MM.1S (cell line): ENCODE results near the gene UBE2L6.

Experiments
- DNase-seq: peaks from one replicate; pipeline ENCODE4 v3.0.0-alpha.2; 2015
- H2AFZ ChIP-seq: fragments of 300-600 bp; sonication (generic); 2 replicates; pipeline ENCODE4 v1.6.0; 2016; ENCODE audit warnings: antibody characterized with exemption, low read length
- H3F3A ChIP-seq: fragments of 300-600 bp; sonication (generic); 2 replicates; pipeline ENCODE4 v1.6.1; 2016; ENCODE audit warnings: mild to moderate bottlenecking, antibody characterized with exemption, low read length, moderate library complexity, mixed read lengths; ENCODE audit not compliant: insufficient read depth
- H3K27ac ChIP-seq: fragments of 300-600 bp; sonication (generic); 2 replicates; pipeline ENCODE4 v1.5.1; 2016; ENCODE audit warnings: mild to moderate bottlenecking, low read length
- H3K27me3 ChIP-seq: fragments of 300-600 bp; sonication (generic); replicated peaks from 2 replicates; pipeline ENCODE4 v1.6.0; 2016; ENCODE audit warnings: low read length; ENCODE audit not compliant: insufficient read depth
- H3K36me3 ChIP-seq: fragments of 300-600 bp; sonication (generic); replicated peaks from 2 replicates; pipeline ENCODE4 v1.6.1; 2016; ENCODE audit warnings: mild to moderate bottlenecking, low read length, mixed read lengths; ENCODE audit not compliant: insufficient read depth
- H3K4me1 ChIP-seq: fragments of 300-600 bp; sonication (generic); 2 replicates; pipeline ENCODE4 v1.6.1; 2016; ENCODE audit warnings: low read length, mixed read lengths
- H3K4me2 ChIP-seq: fragments of 300-600 bp; sonication (generic); 2 replicates; pipeline ENCODE4 v1.6.0; 2016; ENCODE audit warnings: low read depth, low read length
- H3K4me3 ChIP-seq: fragments of 300-600 bp; sonication (generic); 2 replicates; pipeline ENCODE4 v1.5.1; 2016; ENCODE audit warnings: low read length, mixed read lengths
- H3K79me2 ChIP-seq: fragments of 300-600 bp; sonication (generic); 2 replicates; pipeline ENCODE4 v1.6.1; 2016; ENCODE audit warnings: mixed run types, low read length, mixed read lengths
- H3K9ac ChIP-seq: fragments of 300-600 bp; sonication (generic); 2 replicates; pipeline ENCODE4 v1.6.1; 2016; ENCODE audit warnings: low read length, mixed read lengths
- H3K9me2 ChIP-seq: fragments of 300-600 bp; sonication (generic); replicated peaks from 2 replicates; pipeline ENCODE4 v1.6.1; 2016; ENCODE audit warnings: mild to moderate bottlenecking, low read length, mixed read lengths; ENCODE audit not compliant: insufficient read depth
- H3K9me3 ChIP-seq: fragments of 300-600 bp; sonication (generic); replicated peaks from 2 replicates; pipeline ENCODE4 v1.6.1; 2016; ENCODE audit warnings: mild to moderate bottlenecking, low read length, mixed read lengths; ENCODE audit not compliant: insufficient read depth
- H4K20me1 ChIP-seq: fragments of 300-600 bp; sonication (generic); 2 replicates; pipeline ENCODE4 v1.6.1; 2016; ENCODE audit warnings: mild to moderate bottlenecking, low read length, moderate library complexity, mixed read lengths; ENCODE audit not compliant: insufficient read depth
- EZH2 ChIP-seq: fragments of 300-600 bp; sonication (generic); optimal IDR thresholded peaks from 2 replicates; pipeline ENCODE3; 2017; ENCODE audit warnings: low read depth, mild to moderate bottlenecking, antibody characterized with exemption, low read length, mixed read lengths
- EZH2phosphoT487 ChIP-seq: fragments of 300-600 bp; sonication (generic); IDR thresholded peaks from 2 replicates; pipeline ENCODE4 v1.6.1; 2018; ENCODE audit warnings: antibody characterized with exemption, low read length
- TF ChIP-seq, protein P1 (sequence below): fragments of 300-600 bp; sonication (generic); IDR thresholded peaks from 2 replicates; pipeline ENCODE4 v1.5.1; 2016; ENCODE audit warnings: antibody characterized with exemption, low read length, mixed read lengths

UBE2L6 gene

DNA sequence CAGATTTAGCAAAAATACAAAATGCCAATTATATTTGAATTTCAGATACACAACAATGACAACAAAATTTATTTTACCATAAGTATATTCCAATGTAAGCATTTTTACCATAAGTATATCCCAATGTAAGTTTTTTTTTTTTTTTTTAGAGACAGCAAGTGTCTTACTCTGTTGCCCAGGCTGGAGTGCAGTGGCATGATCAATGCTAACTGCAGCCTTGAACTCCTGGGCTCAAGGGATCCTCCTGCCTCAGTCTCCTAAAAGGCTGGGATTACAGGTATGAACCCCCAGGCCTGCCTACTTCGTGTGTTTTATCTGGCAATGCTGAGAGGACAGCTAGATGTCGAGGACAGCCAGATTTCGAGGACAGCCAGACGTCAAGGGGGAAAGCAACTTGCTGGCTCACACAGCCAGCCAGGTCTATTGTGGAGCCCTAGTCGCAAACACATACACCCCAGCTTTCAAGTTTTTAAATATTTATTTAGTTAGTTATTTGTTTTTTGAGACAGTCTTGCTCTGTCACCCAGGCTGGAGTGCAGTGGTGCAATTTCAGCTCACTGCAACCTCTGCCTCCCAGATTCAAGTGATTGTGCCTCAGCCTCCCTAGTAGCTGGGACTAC lies 28.9 kb upstream of the UBE2L6 start:
- H3K9me3 ChIP-seq = no peaks in the 10 kb centered on the region
- no peaks in the 10 kb centered on the region for H3K9me2 ChIP-seq
- H3K27ac ChIP-seq = no peak overlapping the region
- no peaks in the 10 kb centered on the region for H3K27me3 ChIP-seq
- H3K79me2 ChIP-seq = no peaks in the 10 kb centered on the region
- H3K9ac ChIP-seq = no peak overlapping the region
- no peak for DNase-seq
- no peaks in the 10 kb centered on the region for H3F3A ChIP-seq
- no peak overlapping the region for H2AFZ ChIP-seq
- no peak overlapping the region for H3K4me2 ChIP-seq
- H3K4me1 ChIP-seq = no peaks in the 10 kb centered on the region
- H4K20me1 ChIP-seq = no peaks in the 10 kb centered on the region
- TF ChIP-seq, protein P1, sequence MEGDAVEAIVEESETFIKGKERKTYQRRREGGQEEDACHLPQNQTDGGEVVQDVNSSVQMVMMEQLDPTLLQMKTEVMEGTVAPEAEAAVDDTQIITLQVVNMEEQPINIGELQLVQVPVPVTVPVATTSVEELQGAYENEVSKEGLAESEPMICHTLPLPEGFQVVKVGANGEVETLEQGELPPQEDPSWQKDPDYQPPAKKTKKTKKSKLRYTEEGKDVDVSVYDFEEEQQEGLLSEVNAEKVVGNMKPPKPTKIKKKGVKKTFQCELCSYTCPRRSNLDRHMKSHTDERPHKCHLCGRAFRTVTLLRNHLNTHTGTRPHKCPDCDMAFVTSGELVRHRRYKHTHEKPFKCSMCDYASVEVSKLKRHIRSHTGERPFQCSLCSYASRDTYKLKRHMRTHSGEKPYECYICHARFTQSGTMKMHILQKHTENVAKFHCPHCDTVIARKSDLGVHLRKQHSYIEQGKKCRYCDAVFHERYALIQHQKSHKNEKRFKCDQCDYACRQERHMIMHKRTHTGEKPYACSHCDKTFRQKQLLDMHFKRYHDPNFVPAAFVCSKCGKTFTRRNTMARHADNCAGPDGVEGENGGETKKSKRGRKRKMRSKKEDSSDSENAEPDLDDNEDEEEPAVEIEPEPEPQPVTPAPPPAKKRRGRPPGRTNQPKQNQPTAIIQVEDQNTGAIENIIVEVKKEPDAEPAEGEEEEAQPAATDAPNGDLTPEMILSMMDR = no peak
- TF ChIP-seq EZH2phosphoT487 = no peak
- TF ChIP-seq EZH2 = no peak
- H3K36me3 ChIP-seq = no peaks in the 10 kb centered on the region
- no peak overlapping the region for H3K4me3 ChIP-seq

DNA sequence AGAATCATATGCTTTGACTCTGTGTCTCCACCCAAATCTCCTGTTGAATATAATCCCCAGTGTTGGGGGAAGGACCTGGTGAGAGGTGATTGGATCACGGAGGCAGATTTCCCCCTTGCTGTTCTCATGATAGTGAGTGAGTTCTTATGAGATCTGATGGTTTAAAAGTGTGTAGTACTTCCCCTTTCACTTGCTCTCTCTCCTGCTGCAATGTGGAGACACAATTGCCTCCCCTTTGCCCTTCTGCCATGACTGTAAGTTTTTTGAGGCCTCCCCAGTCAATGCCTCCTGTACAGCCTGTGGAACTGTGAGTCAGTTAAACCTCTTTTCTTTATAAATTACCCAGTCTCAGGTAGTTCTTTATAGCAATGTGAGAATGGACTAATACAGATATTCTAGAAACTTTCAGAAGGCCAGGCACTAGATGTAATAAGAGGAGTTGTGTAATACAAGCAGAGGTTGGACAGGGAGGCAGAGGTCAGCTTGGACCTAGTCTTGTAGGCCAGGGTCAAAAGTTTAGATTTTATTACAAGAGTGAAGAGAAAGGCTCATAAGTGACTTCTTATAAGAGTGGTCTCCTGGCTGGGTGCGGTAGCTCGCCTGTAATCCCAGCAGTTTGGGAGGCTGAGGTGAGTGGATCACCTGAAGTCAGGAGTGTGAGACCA lies 20.7 kb upstream of the UBE2L6 start:
- Histone ChIP-seq H3K4me2 (no peak overlapping the region), H2AFZ (no peak overlapping the region), H3K4me3 (no peak overlapping the region), H3K9ac (no peak overlapping the region), H3K9me3 (no peaks in the 10 kb centered on the region), H3K4me1 (peaks cover 10% of the 10 kb centered on the region), H3K9me2 (no peaks in the 10 kb centered on the region), H3F3A (no peaks in the 10 kb centered on the region), H3K27me3 (no peaks in the 10 kb centered on the region), H4K20me1 (no peaks in the 10 kb centered on the region), H3K27ac (no peak overlapping the region), H3K79me2 (no peaks in the 10 kb centered on the region), H3K36me3 (no peaks in the 10 kb centered on the region)
- no peak for TF ChIP-seq EZH2phosphoT487
- TF ChIP-seq, protein P1 = no peak
- no peak for TF ChIP-seq EZH2
- DNase-seq = no peak

DNA sequence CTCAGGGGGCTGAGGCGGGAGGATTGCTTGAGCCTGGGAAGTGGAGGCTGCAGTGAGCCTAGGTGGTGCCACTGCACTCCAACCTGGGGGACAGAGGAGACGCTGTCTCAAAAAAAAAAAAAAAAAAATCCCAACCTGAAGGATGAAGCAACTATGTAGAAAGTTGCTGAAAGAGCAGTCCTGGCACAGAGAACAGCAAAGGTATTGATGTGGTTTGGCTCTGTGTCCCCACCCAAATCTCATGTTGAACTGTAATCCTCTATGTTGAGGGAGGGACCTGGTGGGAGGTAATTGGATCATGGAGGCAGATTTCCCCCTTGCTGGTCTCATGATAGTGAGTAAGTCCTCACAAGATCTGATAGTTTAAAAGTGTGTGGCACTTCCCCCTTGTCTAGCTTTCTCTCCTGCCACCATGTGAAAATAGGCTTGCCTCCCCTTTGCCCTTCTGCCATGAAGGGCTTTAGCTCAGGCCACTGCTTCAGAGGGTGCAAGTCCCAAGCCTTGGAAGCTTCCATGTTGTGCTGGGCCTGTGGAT lies 19.3 kb upstream of the UBE2L6 start:
- Histone ChIP-seq H3F3A (no peaks in the 10 kb centered on the region), H3K4me1 (peaks cover 10% of the 10 kb centered on the region), H3K27ac (no peak overlapping the region), H3K4me2 (no peak overlapping the region), H3K79me2 (no peaks in the 10 kb centered on the region), H3K9me3 (no peaks in the 10 kb centered on the region), H4K20me1 (no peaks in the 10 kb centered on the region), H3K9me2 (no peaks in the 10 kb centered on the region), H2AFZ (no peak overlapping the region), H3K9ac (no peak overlapping the region), H3K27me3 (no peaks in the 10 kb centered on the region), H3K4me3 (no peak overlapping the region), H3K36me3 (no peaks in the 10 kb centered on the region)
- DNase-seq = no peak
- TF ChIP-seq EZH2phosphoT487 (no peak), EZH2 (no peak)
- TF ChIP-seq, protein P1 = no peak
